ENCODE data around the gene TULP1.

DNA sequence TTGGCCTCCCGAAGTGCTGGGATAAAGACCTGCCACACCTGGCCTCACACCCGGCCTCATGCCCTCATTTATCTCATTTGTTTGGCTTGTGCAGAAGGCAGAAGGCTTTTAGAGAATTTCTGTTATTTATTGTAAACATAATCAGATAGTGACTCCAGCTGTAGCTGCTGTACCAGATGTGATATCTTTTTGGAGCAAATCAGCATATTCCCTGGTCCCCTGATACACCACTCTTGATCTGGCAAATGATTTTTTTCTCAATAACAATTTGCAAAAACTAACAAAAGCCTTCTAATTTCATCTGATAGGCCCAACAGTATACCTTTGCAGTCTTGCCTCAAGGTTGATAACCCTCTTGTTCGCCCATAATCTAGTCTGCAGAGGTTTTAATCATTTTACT is 26.5 kb upstream of the TULP1 start:
- no peak for TF ChIP-seq CTCF (IDR thresholded peaks at IDR 0.05; ENCODE audit: insufficient read depth, low read length, poor library complexity, severe bottlenecking)
- no peak for TF ChIP-seq EZH2phosphoT487 (conservative IDR thresholded peaks at IDR 0.05; ENCODE audit: low read length)

Measured in SU-DHL-6 (cell line).